ENCODE data around the gene SPPL2A.
A peak's percentile ranks its signal among the peaks of the same experiment; 100 is the strongest.

Gene SPPL2A

GRCh38 chr15:50764461-50765194 is 878 bp downstream of the SPPL2A start:
- H3K4me3 ChIP-seq (ENCODE audit: low read length), result peak overlapping the region; percentile 95
- peak overlapping the region; percentile 78 for H3K27ac ChIP-seq (ENCODE audit: low read length)
- H3K27me3 ChIP-seq (ENCODE audit: insufficient read depth, low read length), result no peaks in the 10 kb centered on the region
- peak overlapping the region; percentile 98 for H3K9ac ChIP-seq (ENCODE audit: low read depth, low read length)
- peaks cover 5% of the 10 kb centered on the region; the same call in 1 of the 2 replicates for H3K4me1 ChIP-seq (ENCODE audit: insufficient read depth, low read length)
- H3K9me3 ChIP-seq (ENCODE audit: insufficient read depth, low read depth, low read length), result no peaks in the 10 kb centered on the region
- no peaks in the 10 kb centered on the region for H3K36me3 ChIP-seq (ENCODE audit: insufficient read depth, low read depth, low read length)

- Histone ChIP-seq H3K36me3 (ENCODE audit: insufficient read depth, low read depth, low read length) (no peaks in the 10 kb centered on the region), H3K4me1 (ENCODE audit: insufficient read depth, low read length) (no peaks in the 10 kb centered on the region), H3K27ac (ENCODE audit: low read length) (no peak overlapping the region), H3K27me3 (ENCODE audit: insufficient read depth, low read length) (no peaks in the 10 kb centered on the region), H3K9ac (ENCODE audit: low read depth, low read length) (no peak overlapping the region), H3K4me3 (ENCODE audit: low read length) (no peak overlapping the region), H3K9me3 (ENCODE audit: insufficient read depth, low read depth, low read length) (no peaks in the 10 kb centered on the region)
These were observed 6.7 kb downstream of the SPPL2A start for GRCh38 chr15:50758712-50759205.

GRCh38 chr15:50753463-50753862 is 12.0 kb downstream of the SPPL2A start:
- H3K4me3 ChIP-seq (ENCODE audit: low read length), result no peak overlapping the region
- H3K27me3 ChIP-seq (ENCODE audit: insufficient read depth, low read length), result no peaks in the 10 kb centered on the region
- peaks cover 7% of the 10 kb centered on the region; the same call in 1 of the 2 replicates for H3K36me3 ChIP-seq (ENCODE audit: insufficient read depth, low read depth, low read length)
- no peak overlapping the region for H3K27ac ChIP-seq (ENCODE audit: low read length)
- H3K9ac ChIP-seq (ENCODE audit: low read depth, low read length), result no peak overlapping the region
- H3K9me3 ChIP-seq (ENCODE audit: insufficient read depth, low read depth, low read length), result no peaks in the 10 kb centered on the region
- no peaks in the 10 kb centered on the region for H3K4me1 ChIP-seq (ENCODE audit: insufficient read depth, low read length)

GRCh38 chr15:50751394-50751793 is 14.1 kb downstream of the SPPL2A start:
- H3K9ac ChIP-seq (ENCODE audit: low read depth, low read length), result no peak overlapping the region
- no peaks in the 10 kb centered on the region for H3K4me1 ChIP-seq (ENCODE audit: insufficient read depth, low read length)
- H3K9me3 ChIP-seq (ENCODE audit: insufficient read depth, low read depth, low read length), result no peaks in the 10 kb centered on the region

GRCh38 chr15:50750227-50750705 is 15.2 kb downstream of the SPPL2A start:
- Histone ChIP-seq H3K9ac (ENCODE audit: low read depth, low read length) (no peak overlapping the region), H3K4me1 (ENCODE audit: insufficient read depth, low read length) (no peaks in the 10 kb centered on the region), H3K4me3 (ENCODE audit: low read length) (no peak overlapping the region)

More at GRCh38 chr15:50751394-50751793, 14.1 kb downstream of the SPPL2A start:
- no peak overlapping the region for H3K27ac ChIP-seq (ENCODE audit: low read length)
- no peak overlapping the region for H3K4me3 ChIP-seq (ENCODE audit: low read length)
- H3K36me3 ChIP-seq (ENCODE audit: insufficient read depth, low read depth, low read length), result peaks cover 17% of the 10 kb centered on the region; the same call in 1 of the 2 replicates
- no peaks in the 10 kb centered on the region for H3K27me3 ChIP-seq (ENCODE audit: insufficient read depth, low read length)

GRCh38 chr15:50747523-50747922 is 18.0 kb downstream of the SPPL2A start:
- H3K4me3 ChIP-seq (ENCODE audit: low read length), result no peak overlapping the region
- no peak overlapping the region for H3K9ac ChIP-seq (ENCODE audit: low read depth, low read length)
- H3K36me3 ChIP-seq (ENCODE audit: insufficient read depth, low read depth, low read length), result peaks cover 21% of the 10 kb centered on the region
- H3K4me1 ChIP-seq (ENCODE audit: insufficient read depth, low read length), result no peaks in the 10 kb centered on the region
- H3K27ac ChIP-seq (ENCODE audit: low read length), result no peak overlapping the region
- H3K27me3 ChIP-seq (ENCODE audit: insufficient read depth, low read length), result no peaks in the 10 kb centered on the region
- H3K9me3 ChIP-seq (ENCODE audit: insufficient read depth, low read depth, low read length), result no peaks in the 10 kb centered on the region

More at GRCh38 chr15:50750227-50750705, 15.2 kb downstream of the SPPL2A start:
- H3K36me3 ChIP-seq (ENCODE audit: insufficient read depth, low read depth, low read length), result peaks cover 19% of the 10 kb centered on the region; the same call in 1 of the 2 replicates
- H3K27me3 ChIP-seq (ENCODE audit: insufficient read depth, low read length), result no peaks in the 10 kb centered on the region
- no peak overlapping the region for H3K27ac ChIP-seq (ENCODE audit: low read length)
- no peaks in the 10 kb centered on the region for H3K9me3 ChIP-seq (ENCODE audit: insufficient read depth, low read depth, low read length)

GRCh38 chr15:50744601-50745000 is 20.9 kb downstream of the SPPL2A start:
- Histone ChIP-seq H3K36me3 (ENCODE audit: insufficient read depth, low read depth, low read length) (peaks cover 21% of the 10 kb centered on the region), H3K4me3 (ENCODE audit: low read length) (no peak overlapping the region), H3K27ac (ENCODE audit: low read length) (no peak overlapping the region), H3K9me3 (ENCODE audit: insufficient read depth, low read depth, low read length) (no peaks in the 10 kb centered on the region), H3K9ac (ENCODE audit: low read depth, low read length) (no peak overlapping the region), H3K27me3 (ENCODE audit: insufficient read depth, low read length) (no peaks in the 10 kb centered on the region), H3K4me1 (ENCODE audit: insufficient read depth, low read length) (no peaks in the 10 kb centered on the region)

- no peak overlapping the region for H3K4me3 ChIP-seq (ENCODE audit: low read length)
- no peak overlapping the region for H3K9ac ChIP-seq (ENCODE audit: low read depth, low read length)
- peaks cover 22% of the 10 kb centered on the region for H3K36me3 ChIP-seq (ENCODE audit: insufficient read depth, low read depth, low read length)
- H3K27ac ChIP-seq (ENCODE audit: low read length), result no peak overlapping the region
- no peaks in the 10 kb centered on the region for H3K27me3 ChIP-seq (ENCODE audit: insufficient read depth, low read length)
- H3K4me1 ChIP-seq (ENCODE audit: insufficient read depth, low read length), result no peaks in the 10 kb centered on the region
- no peaks in the 10 kb centered on the region for H3K9me3 ChIP-seq (ENCODE audit: insufficient read depth, low read depth, low read length)
These were observed 24.6 kb downstream of the SPPL2A start for GRCh38 chr15:50740955-50741354.

GRCh38 chr15:50736823-50737222 is 28.7 kb downstream of the SPPL2A start:
- Histone ChIP-seq H3K4me1 (ENCODE audit: insufficient read depth, low read length) (no peaks in the 10 kb centered on the region), H3K27me3 (ENCODE audit: insufficient read depth, low read length) (no peaks in the 10 kb centered on the region), H3K9ac (ENCODE audit: low read depth, low read length) (no peak overlapping the region), H3K4me3 (ENCODE audit: low read length) (no peak overlapping the region), H3K9me3 (ENCODE audit: insufficient read depth, low read depth, low read length) (no peaks in the 10 kb centered on the region), H3K27ac (ENCODE audit: low read length) (no peak overlapping the region), H3K36me3 (ENCODE audit: insufficient read depth, low read depth, low read length) (peaks cover 50% of the 10 kb centered on the region)

- H3K4me1 ChIP-seq (ENCODE audit: insufficient read depth, low read length), result no peaks in the 10 kb centered on the region
- no peaks in the 10 kb centered on the region for H3K9me3 ChIP-seq (ENCODE audit: insufficient read depth, low read depth, low read length)
- H3K36me3 ChIP-seq (ENCODE audit: insufficient read depth, low read depth, low read length), result peaks cover 57% of the 10 kb centered on the region
- no peak overlapping the region for H3K27ac ChIP-seq (ENCODE audit: low read length)
- H3K27me3 ChIP-seq (ENCODE audit: insufficient read depth, low read length), result no peaks in the 10 kb centered on the region
- H3K4me3 ChIP-seq (ENCODE audit: low read length), result no peak overlapping the region
- H3K9ac ChIP-seq (ENCODE audit: low read depth, low read length), result no peak overlapping the region
These were observed 30.4 kb downstream of the SPPL2A start for GRCh38 chr15:50735156-50735555.

- Histone ChIP-seq H3K9ac (ENCODE audit: low read depth, low read length) (no peak overlapping the region), H3K27ac (ENCODE audit: low read length) (no peak overlapping the region), H3K4me1 (ENCODE audit: insufficient read depth, low read length) (no peaks in the 10 kb centered on the region), H3K9me3 (ENCODE audit: insufficient read depth, low read depth, low read length) (no peaks in the 10 kb centered on the region), H3K27me3 (ENCODE audit: insufficient read depth, low read length) (no peaks in the 10 kb centered on the region), H3K36me3 (ENCODE audit: insufficient read depth, low read depth, low read length) (peaks cover 27% of the 10 kb centered on the region), H3K4me3 (ENCODE audit: low read length) (no peak overlapping the region)
These were observed 39.2 kb downstream of the SPPL2A start for GRCh38 chr15:50726315-50726714.

GRCh38 chr15:50718700-50719125 is 46.8 kb downstream of the SPPL2A start:
- H3K4me1 ChIP-seq (ENCODE audit: insufficient read depth, low read length), result no peaks in the 10 kb centered on the region
- H3K36me3 ChIP-seq (ENCODE audit: insufficient read depth, low read depth, low read length), result peaks cover 15% of the 10 kb centered on the region
- H3K4me3 ChIP-seq (ENCODE audit: low read length), result no peak overlapping the region
- no peak overlapping the region for H3K27ac ChIP-seq (ENCODE audit: low read length)
- no peaks in the 10 kb centered on the region for H3K9me3 ChIP-seq (ENCODE audit: insufficient read depth, low read depth, low read length)
- H3K9ac ChIP-seq (ENCODE audit: low read depth, low read length), result no peak overlapping the region
- no peaks in the 10 kb centered on the region for H3K27me3 ChIP-seq (ENCODE audit: insufficient read depth, low read length)
